Camera-type eye (tissue), 1 donor: ENCODE data around the gene DNASE2. TPM values are rescaled to one million over a fixed set of nuclear protein-coding genes. Genes with fewer than 3 reads are reported as not detected.

Experiments
- total RNA-seq: library from RNA; depleted of rRNA; stranded (reverse); fragments of >200 nt; gene quantifications from one replicate; pipeline ENCODE4 v1.2.3, GENCODE V29; 2014

DNASE2 gene, protein sequence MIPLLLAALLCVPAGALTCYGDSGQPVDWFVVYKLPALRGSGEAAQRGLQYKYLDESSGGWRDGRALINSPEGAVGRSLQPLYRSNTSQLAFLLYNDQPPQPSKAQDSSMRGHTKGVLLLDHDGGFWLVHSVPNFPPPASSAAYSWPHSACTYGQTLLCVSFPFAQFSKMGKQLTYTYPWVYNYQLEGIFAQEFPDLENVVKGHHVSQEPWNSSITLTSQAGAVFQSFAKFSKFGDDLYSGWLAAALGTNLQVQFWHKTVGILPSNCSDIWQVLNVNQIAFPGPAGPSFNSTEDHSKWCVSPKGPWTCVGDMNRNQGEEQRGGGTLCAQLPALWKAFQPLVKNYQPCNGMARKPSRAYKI
- 15.1 TPM for total RNA-seq

DNA sequence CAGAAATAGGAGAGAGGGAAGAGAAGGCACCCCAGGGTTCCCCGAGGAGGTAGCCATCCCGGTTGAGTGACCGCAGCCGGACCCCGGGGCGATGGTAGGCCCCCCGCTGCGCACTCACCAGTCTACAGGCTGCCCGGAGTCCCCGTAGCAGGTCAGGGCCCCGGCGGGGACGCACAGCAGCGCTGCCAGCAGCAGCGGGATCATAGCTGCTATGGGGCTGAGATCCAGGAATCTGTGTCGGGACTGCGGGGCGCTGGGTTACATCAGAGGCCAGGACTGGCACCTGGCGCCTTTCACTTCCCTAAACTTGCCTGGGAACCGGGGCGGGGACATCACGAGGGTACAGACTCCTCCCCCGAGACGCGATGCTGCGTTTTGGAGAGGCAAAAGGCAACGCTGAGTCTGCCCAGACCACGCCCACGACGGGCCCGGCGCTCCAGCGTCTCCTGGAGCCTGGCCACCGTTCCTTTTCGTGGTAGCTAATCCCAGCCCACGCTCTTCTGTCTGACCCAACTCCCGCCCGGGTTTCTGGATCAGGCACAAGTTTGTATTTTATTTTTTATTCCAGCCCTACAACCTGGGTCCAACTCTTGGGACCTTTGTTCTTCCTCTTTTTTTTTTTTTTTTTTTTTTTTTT, at the start of gene DNASE2:
DNASE2 (minus strand) TSS at position 278 of the 637 bp plus-strand sequence; CDS start at position 204, 74 bp downstream.

GRCh38 chr19:12890787-12891552, 9.7 kb upstream of the DNASE2 start, which contains the start of gene GCDH:
Gene GCDH, plus strand, starts transcription at chr19:12891160. Its CDS starts 145 bp downstream, at chr19:12891305.

GRCh38 chr19:12886969-12887747, 5.9 kb upstream of the DNASE2 start, which contains the start of gene KLF1:
Gene KLF1, minus strand, starts transcription at chr19:12887201. Its CDS starts 61 bp downstream, at chr19:12887140.

GRCh38 chr19:12838182-12838885, 42.9 kb downstream of the DNASE2 start, which contains the start of gene MAST1:
Gene MAST1, plus strand, starts transcription at chr19:12838515. Its CDS starts 58 bp downstream, at chr19:12838573.

DNA sequence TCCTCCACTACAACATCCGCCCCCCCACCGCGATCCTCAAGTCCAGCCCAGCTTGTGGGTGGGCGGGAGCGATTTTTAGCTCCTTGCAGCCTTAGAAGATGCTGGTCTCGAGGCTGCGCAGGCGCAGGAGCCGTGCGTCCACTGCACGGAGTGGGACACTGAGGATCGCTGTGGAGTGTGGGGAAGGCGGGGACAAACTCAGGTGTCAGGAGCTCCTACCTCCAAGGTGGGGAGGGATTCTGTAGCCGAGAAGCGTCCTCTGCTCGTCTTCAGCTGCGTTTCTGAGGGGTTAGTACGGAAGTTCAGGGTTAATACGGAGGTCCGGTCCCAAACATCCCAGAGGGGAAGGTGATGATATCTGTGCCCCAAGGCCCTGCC, 46.7 kb downstream of the DNASE2 start, which contains the start of gene RTBDN:
RTBDN (minus strand) TSS at position 14 of the 378 bp plus-strand sequence. CDS start 4,600 bp downstream, outside the sequence.

Other genes starting within 250 kb of the DNASE2 start
- gene MAN2B1, start 214.7 kb downstream of the DNASE2 start, total RNA-seq = 35.4 TPM
- 6.7 TPM for gene WDR83, start 214.6 kb downstream of the DNASE2 start, total RNA-seq
- gene DHPS, start 199.6 kb downstream of the DNASE2 start, total RNA-seq = 154 TPM
- not detected for gene GNG14, start 193.5 kb downstream of the DNASE2 start, total RNA-seq
- 7.8 TPM for gene FBXW9, start 184.8 kb downstream of the DNASE2 start, total RNA-seq
- 92.0 TPM for gene TNPO2, start 157.5 kb downstream of the DNASE2 start, total RNA-seq
- 144 TPM for gene TRIR, start 146.8 kb downstream of the DNASE2 start, total RNA-seq
- gene GET3, start 144.0 kb downstream of the DNASE2 start, total RNA-seq = 49.4 TPM
- 0.55 TPM for gene BEST2, start 129.7 kb downstream of the DNASE2 start, total RNA-seq
- 33.5 TPM for gene HOOK2, start 105.9 kb downstream of the DNASE2 start, total RNA-seq
- 194 TPM for gene JUNB, start 90.0 kb downstream of the DNASE2 start, total RNA-seq
- gene PRDX2, start 79.6 kb downstream of the DNASE2 start, total RNA-seq = 290 TPM
- gene THSD8, start 79.4 kb downstream of the DNASE2 start, total RNA-seq = not detected
- 20.2 TPM for gene RNASEH2A, start 74.9 kb downstream of the DNASE2 start, total RNA-seq
- 8.6 TPM for gene RTBDN, start 46.9 kb downstream of the DNASE2 start, total RNA-seq
- 23.3 TPM for gene MAST1, start 42.9 kb downstream of the DNASE2 start, total RNA-seq
- gene KLF1, start 5.8 kb upstream of the DNASE2 start, total RNA-seq = 2.1 TPM
- gene GCDH, start 9.7 kb upstream of the DNASE2 start, total RNA-seq = 59.3 TPM
- gene SYCE2, start 37.8 kb upstream of the DNASE2 start, total RNA-seq = not detected
- 41.6 TPM for gene FARSA, start 52.3 kb upstream of the DNASE2 start, total RNA-seq
- 471 TPM for gene CALR, start 57.2 kb upstream of the DNASE2 start, total RNA-seq
- 75.9 TPM for gene RAD23A, start 64.4 kb upstream of the DNASE2 start, total RNA-seq
- 16.8 TPM for gene GADD45GIP1, start 75.8 kb upstream of the DNASE2 start, total RNA-seq
- 5.2 TPM for gene DAND5, start 88.1 kb upstream of the DNASE2 start, total RNA-seq
- 122 TPM for gene NFIX, start 114.0 kb upstream of the DNASE2 start, total RNA-seq
- gene LYL1, start 221.4 kb upstream of the DNASE2 start, total RNA-seq = 6.2 TPM
- 30.1 TPM for gene TRMT1, start 235.3 kb upstream of the DNASE2 start, total RNA-seq
- gene NACC1, start 236.8 kb upstream of the DNASE2 start, total RNA-seq = 18.8 TPM